SK-N-SH (cell line): ENCODE data around the gene LCE4A.

Experiments used
- CTCF ChIP-seq: fragments of 200-600 bp; sonication (generic); IDR thresholded peaks from 2 replicates; pipeline ENCODE4 v1.6.1; 2017; ENCODE audit warnings: antibody characterized with exemption, mild to moderate bottlenecking, moderate library complexity
- ELF1 ChIP-seq: IDR thresholded peaks from 2 replicates; pipeline ENCODE4 v1.4.0; 2012
- GABPA ChIP-seq: IDR thresholded peaks from 2 replicates; pipeline ENCODE4 v1.4.0; 2012; ENCODE audit warnings: low read depth, mild to moderate bottlenecking
- NFIC ChIP-seq: IDR thresholded peaks from 2 replicates; pipeline ENCODE4 v1.4.0; 2012; ENCODE audit warnings: borderline replicate concordance
- TEAD4 ChIP-seq: IDR thresholded peaks from 2 replicates; pipeline ENCODE4 v1.4.0; 2012; ENCODE audit warnings: mild to moderate bottlenecking, borderline replicate concordance; ENCODE audit not compliant: insufficient read depth
- TF ChIP-seq, protein P1 (sequence below): IDR thresholded peaks from 2 replicates; pipeline ENCODE4 v1.6.1; 2012; ENCODE audit warnings: mild to moderate bottlenecking, low read depth, low read length, moderate library complexity
- TF ChIP-seq, protein P2 (sequence below): IDR thresholded peaks from 2 replicates; pipeline ENCODE4 v1.4.0; 2012; ENCODE audit warnings: low read depth

DNA sequence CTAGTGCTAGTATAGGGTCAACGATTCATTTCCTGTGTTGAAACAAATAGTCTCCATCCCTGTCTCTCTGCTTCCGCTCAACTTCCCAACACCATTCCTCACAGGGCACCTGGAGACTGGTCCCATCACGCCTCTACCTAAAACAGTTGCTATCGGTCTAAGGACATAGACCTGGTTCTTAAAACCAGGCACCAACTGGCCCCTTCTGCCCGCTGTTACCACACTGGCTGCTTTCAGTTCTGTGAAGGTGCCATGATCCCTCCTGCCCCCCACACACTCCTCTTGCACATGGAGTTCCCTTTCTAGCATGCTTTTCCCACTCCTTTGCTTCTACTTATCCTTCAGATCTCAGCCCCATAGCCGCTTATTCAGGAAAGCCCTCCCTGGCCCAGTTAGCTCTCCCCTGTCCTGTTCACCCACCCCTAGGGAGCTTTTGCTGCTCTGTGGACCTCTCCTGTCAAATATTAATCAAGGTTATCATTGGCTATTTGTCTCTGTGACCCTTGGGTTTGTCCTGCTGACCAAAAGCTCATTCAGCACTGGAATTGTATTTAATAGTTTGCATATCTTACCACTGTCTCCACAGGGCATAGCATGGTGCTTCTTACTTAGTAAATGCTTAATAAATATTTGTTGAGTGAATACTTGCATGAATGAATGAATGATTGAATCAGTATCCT is 37.9 kb downstream of the LCE4A start:
- TF ChIP-seq, protein P1, sequence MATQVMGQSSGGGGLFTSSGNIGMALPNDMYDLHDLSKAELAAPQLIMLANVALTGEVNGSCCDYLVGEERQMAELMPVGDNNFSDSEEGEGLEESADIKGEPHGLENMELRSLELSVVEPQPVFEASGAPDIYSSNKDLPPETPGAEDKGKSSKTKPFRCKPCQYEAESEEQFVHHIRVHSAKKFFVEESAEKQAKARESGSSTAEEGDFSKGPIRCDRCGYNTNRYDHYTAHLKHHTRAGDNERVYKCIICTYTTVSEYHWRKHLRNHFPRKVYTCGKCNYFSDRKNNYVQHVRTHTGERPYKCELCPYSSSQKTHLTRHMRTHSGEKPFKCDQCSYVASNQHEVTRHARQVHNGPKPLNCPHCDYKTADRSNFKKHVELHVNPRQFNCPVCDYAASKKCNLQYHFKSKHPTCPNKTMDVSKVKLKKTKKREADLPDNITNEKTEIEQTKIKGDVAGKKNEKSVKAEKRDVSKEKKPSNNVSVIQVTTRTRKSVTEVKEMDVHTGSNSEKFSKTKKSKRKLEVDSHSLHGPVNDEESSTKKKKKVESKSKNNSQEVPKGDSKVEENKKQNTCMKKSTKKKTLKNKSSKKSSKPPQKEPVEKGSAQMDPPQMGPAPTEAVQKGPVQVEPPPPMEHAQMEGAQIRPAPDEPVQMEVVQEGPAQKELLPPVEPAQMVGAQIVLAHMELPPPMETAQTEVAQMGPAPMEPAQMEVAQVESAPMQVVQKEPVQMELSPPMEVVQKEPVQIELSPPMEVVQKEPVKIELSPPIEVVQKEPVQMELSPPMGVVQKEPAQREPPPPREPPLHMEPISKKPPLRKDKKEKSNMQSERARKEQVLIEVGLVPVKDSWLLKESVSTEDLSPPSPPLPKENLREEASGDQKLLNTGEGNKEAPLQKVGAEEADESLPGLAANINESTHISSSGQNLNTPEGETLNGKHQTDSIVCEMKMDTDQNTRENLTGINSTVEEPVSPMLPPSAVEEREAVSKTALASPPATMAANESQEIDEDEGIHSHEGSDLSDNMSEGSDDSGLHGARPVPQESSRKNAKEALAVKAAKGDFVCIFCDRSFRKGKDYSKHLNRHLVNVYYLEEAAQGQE = no peak
- no peak for TF ChIP-seq ELF1
- no peak for TF ChIP-seq CTCF
- TF ChIP-seq, protein P2, sequence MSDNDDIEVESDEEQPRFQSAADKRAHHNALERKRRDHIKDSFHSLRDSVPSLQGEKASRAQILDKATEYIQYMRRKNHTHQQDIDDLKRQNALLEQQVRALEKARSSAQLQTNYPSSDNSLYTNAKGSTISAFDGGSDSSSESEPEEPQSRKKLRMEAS = no peak
- TF ChIP-seq NFIC = no peak
- no peak for TF ChIP-seq TEAD4
- TF ChIP-seq GABPA = no peak
